ENCODE data around the gene MYO1F. TPM values are rescaled to one million over a fixed set of nuclear protein-coding genes. Genes with fewer than 3 reads are reported as not detected.
"Not testable (repeated sequence)": the region's sequence is repeated elsewhere in the genome, so short reads cannot be mapped to it uniquely, and the experiment has no call there.

Gene MYO1F
- total RNA-seq, 3 donors from 2014 or later = 4.6 to 8.0 (median 6.6) TPM

DNA sequence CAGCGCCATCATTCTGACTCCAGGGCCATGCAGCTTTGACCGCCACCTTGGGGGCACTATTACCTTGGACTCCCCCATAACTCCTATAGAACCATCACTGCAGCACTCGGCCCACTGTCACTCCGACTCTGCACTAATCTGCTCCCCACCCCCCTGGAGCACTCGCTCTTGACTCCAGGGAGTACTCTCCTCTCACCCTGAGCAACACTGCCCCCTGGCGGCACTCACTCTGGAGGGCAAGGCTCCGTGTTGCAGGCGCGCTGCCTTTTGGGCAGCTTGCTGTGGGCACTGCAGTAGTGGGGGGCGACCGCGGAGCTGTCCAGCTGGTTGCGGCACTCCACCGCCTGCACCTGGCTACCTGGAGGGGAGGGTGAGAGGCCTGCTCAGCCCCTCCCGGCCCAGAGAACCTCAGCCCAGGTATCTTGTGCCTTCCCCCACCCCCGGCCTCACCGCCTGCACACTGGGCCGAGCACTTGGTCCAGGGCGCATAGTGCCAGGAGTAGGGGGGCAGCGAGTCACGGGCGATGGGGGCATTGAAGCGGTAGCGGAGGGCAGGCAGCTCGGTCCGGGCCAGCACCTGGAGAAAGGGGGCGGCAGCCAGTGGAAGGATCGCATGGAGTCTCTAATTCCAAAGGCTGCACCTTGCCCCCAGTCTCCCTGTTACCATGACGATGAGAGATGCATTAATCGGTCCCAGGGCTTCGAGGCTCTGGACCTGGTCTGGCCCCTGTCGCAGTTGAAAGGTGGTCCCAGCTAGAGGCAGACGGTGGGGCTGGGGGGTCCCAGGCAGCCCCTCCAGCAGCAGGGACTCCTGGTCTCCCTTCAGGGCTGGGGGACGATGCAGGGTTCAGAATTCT is 8.9 kb upstream of the MYO1F start:
- DNase-seq = peak; percentile 49
- no peak overlapping the region for H3K4me3 Mint-ChIP-seq
- no peaks in the 10 kb centered on the region for H3K4me1 Mint-ChIP-seq (ENCODE audit: low read depth)
- no peaks in the 10 kb centered on the region for H3K27me3 Mint-ChIP-seq (ENCODE audit: low read depth)
- H3K9me3 Mint-ChIP-seq = no peaks in the 10 kb centered on the region
- peak; percentile 50 to 58 for ATAC-seq
- no peaks in the 10 kb centered on the region for H3K36me3 Mint-ChIP-seq (ENCODE audit: insufficient read depth)

DNA sequence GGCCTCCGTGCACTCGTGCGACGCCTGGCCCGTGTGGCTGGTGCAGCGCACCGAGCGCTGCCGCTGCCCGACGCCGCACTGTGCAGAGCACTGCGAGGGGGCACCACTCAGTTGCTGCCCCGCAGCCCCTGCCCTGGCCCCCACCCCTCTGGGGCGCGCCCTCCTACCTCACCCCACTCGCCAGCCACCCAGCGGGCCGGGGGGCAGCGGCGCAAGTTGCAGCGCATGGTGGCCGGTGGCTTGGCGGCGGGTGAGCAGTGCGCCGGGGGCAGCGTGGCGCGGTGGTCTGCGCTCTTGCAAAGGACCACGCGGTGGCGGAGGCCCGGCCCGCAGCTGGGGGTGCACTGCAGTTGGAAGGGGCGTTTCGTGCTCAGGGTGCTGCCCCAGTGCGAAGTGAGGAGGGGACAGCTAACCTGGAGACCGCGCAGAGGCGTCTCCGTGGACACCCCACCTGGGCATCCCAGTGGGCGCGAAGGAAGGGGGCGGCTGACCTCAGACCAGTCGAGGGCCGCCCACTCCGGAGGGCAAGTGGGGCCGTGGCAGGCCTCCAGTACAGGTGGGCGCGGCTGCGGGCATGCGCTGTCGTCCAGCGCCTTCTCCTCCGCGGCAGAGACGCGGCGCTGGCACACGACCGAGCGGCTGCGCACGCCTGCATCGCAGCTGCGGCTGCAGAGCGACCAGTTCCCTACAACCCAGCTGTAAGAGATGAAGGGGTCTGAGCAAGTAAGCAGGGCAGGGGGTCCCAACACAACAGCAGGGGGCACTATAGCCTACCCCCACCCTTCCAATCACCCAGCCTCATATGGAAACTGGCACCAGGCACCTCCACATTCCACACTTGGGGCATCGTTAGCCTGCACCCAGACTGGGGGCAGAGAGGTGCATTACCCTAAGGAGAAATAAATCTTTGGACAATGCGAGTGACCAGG is 8.0 kb upstream of the MYO1F start:
- ATAC-seq = no peak
- no peaks in the 10 kb centered on the region for H3K27me3 Mint-ChIP-seq (ENCODE audit: low read depth)
- no peaks in the 10 kb centered on the region for H3K9me3 Mint-ChIP-seq
- no peaks in the 10 kb centered on the region for H3K4me1 Mint-ChIP-seq (ENCODE audit: low read depth)
- no peak for DNase-seq
- no peak overlapping the region for H3K4me3 Mint-ChIP-seq
- H3K36me3 Mint-ChIP-seq (ENCODE audit: insufficient read depth) = no peaks in the 10 kb centered on the region

DNA sequence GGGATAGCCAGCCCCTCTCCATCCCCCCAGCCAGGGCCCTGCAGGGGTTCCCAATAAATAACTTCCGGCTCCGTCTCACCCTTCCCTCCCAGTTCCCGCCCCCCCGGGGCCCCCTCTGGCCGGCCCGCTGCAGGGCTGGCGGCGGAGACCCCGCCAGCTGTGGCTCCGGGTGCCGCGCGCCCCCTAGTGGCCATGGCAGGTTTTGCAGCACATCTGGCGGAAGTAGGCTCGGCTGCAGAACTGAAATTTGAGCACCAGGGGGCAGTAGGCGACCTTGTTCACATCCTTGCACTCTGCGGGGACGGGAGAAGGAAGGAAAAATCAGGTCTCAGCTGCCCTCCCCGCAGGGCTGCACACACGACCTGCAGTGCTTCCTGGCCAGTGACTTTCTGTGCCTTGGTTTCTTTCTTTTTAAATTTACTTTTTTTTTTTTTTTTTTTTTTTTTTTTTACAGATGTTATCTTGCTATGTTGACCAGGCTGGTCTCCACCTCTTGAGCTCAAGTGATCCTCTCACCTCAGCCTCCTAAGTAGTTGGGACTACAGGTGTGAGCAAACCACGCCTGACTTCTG is 3.6 kb upstream of the MYO1F start:
- ATAC-seq = peak; percentile 50 to 53

DNA sequence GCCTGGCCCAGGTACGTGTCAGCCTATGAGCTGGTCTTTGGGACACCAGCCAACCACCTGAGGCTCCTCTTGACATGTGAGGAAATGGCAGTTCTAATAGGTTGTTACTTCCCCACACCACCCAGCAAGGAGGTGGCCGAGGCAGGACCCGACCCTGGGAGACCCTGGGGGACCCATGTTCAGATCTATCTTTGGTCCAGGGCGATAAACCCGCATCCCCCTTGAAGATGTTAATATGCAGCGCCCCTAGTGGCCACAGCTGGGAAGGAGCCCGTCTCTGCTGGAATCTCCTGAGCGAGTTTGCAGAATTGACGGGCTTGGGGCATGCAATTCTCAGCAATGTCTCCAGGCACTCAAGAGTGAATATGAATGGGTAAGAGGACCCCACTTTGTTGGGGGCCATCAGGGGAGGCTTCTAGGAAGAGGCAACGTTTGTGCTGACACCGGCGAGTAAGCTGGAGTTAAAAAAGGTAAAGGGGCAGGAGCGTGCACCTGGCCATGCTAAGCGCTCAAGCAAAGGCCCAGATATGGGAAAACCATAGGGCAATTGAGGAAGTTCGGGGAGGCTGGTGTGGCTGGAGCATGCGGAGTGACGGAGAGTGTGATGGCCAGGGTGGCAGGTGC is 1.5 kb upstream of the MYO1F start:
- peaks cover 4% of the 10 kb centered on the region for H3K36me3 Mint-ChIP-seq (ENCODE audit: insufficient read depth)
- H3K27me3 Mint-ChIP-seq (ENCODE audit: low read depth) = no peaks in the 10 kb centered on the region
- H3K9me3 Mint-ChIP-seq = peaks cover 3% of the 10 kb centered on the region
- peaks cover 57% of the 10 kb centered on the region for H3K4me1 Mint-ChIP-seq (ENCODE audit: low read depth)
- H3K4me3 Mint-ChIP-seq = peak overlapping the region; percentile 42
- DNase-seq (peak; percentile 83), ATAC-seq (peak; percentile 52 to 63)

More for the DNA sequence above, 3.6 kb upstream of the MYO1F start:
- peaks cover 38% of the 10 kb centered on the region for H3K4me1 Mint-ChIP-seq (ENCODE audit: low read depth)
- no peaks in the 10 kb centered on the region for H3K9me3 Mint-ChIP-seq
- DNase-seq = peak; percentile 84
- H3K27me3 Mint-ChIP-seq (ENCODE audit: low read depth) = no peaks in the 10 kb centered on the region
- H3K36me3 Mint-ChIP-seq (ENCODE audit: insufficient read depth) = no peaks in the 10 kb centered on the region
- no peak overlapping the region for H3K4me3 Mint-ChIP-seq

DNA sequence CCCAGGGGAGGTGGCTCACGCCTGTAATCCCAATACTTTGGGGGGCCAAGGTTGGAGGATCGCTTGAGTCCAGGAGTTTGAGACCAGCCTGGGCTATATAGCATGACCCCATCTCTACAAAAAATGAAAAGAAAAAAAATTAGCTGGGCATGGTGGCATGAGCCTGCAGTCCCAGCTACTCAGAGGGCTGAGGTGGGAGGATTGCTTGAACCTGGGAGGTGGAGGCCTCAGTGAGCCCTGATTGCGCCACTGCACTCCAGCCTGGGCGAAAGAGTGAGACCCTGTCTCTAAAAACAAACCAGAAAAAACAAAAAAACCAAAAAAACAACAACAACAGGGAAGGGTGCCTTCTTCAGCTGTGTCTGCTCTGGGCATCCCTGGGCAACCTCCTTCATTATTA is 499 bp upstream of the MYO1F start:
- peak overlapping the region; percentile 85 for H3K4me3 Mint-ChIP-seq
- H3K36me3 Mint-ChIP-seq (ENCODE audit: insufficient read depth) = peaks cover 4% of the 10 kb centered on the region
- peaks cover 66% of the 10 kb centered on the region for H3K4me1 Mint-ChIP-seq (ENCODE audit: low read depth)
- peaks cover 4% of the 10 kb centered on the region for H3K9me3 Mint-ChIP-seq
- no peak for ATAC-seq
- DNase-seq = no peak
- no peaks in the 10 kb centered on the region for H3K27me3 Mint-ChIP-seq (ENCODE audit: low read depth)

DNA sequence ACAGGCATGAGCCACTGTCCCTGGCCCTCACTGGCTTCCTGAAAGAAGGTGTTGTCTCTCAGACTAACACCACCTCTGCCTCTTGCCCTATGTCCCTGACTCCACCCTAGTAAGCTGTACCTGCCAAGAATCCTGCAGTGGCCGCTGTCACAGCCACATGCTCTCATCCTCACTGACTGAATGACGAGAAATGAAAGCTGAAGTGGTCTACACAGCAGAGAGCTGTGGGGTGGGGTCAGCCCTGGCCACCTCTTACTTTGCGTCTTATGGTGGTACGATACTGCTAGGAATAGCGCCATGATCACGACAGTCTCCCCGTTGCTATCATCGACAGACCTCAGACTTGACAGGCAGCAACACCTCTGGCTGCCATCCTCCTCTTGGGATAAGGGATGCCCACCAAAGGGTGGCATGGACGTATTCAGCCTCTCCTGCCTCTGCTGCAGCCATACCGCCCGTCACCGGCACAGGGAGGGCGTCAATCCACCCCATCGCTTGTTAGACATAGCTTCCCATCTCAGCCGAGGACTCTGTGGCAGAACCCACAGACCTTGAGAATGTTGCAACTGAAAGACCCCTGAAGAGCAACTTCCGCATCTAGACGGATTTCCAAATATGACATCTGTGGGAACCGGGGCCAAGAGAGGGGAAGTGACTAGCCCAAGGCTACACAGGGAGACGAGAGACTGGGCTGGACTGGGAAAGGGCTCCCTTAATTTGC is 809 bp downstream of the MYO1F start:
- Mint-ChIP-seq H3K4me1 (ENCODE audit: low read depth) (peaks cover 79% of the 10 kb centered on the region), H3K27me3 (ENCODE audit: low read depth) (no peaks in the 10 kb centered on the region), H3K4me3 (peak overlapping the region; percentile 85), H3K36me3 (ENCODE audit: insufficient read depth) (peaks cover 4% of the 10 kb centered on the region), H3K9me3 (peaks cover 4% of the 10 kb centered on the region)
- DNase-seq = no peak
- ATAC-seq = peak; percentile 18 to 25

DNA sequence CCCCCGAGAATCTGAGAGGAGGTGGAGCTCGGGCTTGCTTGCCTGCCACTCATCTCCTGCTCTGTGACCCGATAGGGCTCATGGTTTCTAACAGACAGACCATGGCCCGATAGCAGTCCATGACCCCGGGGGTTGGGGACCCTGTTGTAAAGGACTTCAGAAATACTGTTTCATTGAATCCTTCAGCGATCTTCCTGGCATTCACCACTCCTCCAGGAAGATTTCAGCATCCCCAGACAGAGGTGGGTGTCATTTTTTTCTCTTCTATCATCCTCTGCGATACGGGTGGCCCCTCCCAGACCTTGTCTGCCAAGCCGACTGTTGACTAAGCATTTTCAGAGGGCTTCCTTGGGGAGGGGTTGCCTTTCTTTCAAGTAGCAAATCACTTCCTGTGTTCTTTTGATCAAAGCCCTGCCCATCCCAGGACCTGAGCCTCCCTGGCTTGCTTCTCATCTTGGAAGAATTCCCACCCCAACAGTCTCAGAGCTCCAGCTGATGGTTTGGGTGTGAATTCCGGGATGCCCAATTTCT is 1.7 kb downstream of the MYO1F start:
- peaks cover 4% of the 10 kb centered on the region for H3K9me3 Mint-ChIP-seq
- ATAC-seq (peak; percentile 37 to 38), DNase-seq (peak; percentile 47)
- peak overlapping the region; percentile 85 for H3K4me3 Mint-ChIP-seq
- H3K27me3 Mint-ChIP-seq (ENCODE audit: low read depth) = no peaks in the 10 kb centered on the region
- H3K36me3 Mint-ChIP-seq (ENCODE audit: insufficient read depth) = peaks cover 4% of the 10 kb centered on the region
- H3K4me1 Mint-ChIP-seq (ENCODE audit: low read depth) = peaks cover 88% of the 10 kb centered on the region

DNA sequence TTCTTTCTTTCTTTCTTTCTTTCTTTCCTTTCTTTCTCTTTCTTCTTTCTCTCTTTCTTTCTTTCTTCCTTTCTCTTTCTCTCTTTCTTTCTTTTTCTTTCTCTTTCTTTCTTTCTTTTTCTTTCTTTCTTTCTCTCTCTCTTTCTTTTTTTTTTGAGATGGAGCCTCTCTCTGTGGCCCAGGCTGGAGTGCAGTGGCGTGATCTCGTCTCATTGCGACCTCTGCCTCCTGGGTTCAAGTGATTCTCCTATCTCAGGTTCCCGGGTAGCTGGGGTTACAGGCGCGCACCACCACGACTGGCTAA is 2.7 kb downstream of the MYO1F start:
- not testable (repeated sequence) for DNase-seq; H3K9me3 Mint-ChIP-seq; H3K36me3 Mint-ChIP-seq (ENCODE audit: insufficient read depth); H3K27me3 Mint-ChIP-seq (ENCODE audit: low read depth); ATAC-seq
- peak overlapping the region; percentile 85 for H3K4me3 Mint-ChIP-seq
- H3K4me1 Mint-ChIP-seq (ENCODE audit: low read depth) = peaks cover 94% of the 10 kb centered on the region

DNA sequence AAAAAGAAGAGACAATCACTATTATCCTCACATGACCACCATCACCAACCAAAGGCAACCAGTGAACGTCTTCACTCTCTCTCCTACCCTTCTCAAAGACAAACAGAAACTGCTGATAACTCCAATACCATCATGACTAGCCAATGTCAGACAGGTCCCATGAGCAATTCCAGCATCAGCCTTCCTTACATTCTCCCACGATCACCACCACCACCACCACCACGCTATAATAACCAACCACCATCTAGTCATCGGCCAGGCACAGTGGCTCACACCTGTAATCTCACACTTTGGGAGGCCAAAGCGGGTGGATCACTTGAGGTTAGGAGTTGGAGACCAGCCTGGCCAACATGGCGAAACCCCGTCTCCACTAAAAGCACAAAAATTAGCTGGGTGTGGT is 3.9 kb downstream of the MYO1F start:
- peaks cover 4% of the 10 kb centered on the region for H3K9me3 Mint-ChIP-seq
- H3K4me1 Mint-ChIP-seq (ENCODE audit: low read depth) = peaks cover 97% of the 10 kb centered on the region
- DNase-seq = no peak
- H3K4me3 Mint-ChIP-seq = peak overlapping the region; percentile 77
- peak in 1 of 2 donors; percentile 18 for ATAC-seq
- H3K36me3 Mint-ChIP-seq (ENCODE audit: insufficient read depth) = peaks cover 4% of the 10 kb centered on the region
- no peaks in the 10 kb centered on the region for H3K27me3 Mint-ChIP-seq (ENCODE audit: low read depth)

DNA sequence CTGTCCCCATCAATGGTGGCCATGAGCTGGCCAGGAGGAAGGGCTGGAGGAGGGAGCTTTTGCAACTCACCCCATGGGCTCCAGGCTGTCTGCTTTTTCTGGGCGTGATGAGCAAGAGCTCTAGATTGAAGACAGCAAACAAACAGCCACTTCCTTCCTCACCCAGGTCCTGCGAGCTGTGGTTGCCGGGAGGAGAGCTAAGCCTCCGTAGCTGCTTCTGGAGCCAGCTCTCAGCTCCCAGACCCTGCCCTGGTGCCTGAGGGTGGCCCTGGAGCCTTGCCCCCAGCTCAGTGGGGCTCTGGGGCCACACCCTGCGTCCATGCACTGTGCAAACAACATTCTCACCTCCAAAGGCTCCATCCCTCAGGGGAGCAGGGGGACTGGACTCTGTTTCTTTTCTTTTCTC is 6.2 kb downstream of the MYO1F start:
- Mint-ChIP-seq H3K27me3 (ENCODE audit: low read depth) (no peaks in the 10 kb centered on the region), H3K4me1 (ENCODE audit: low read depth) (peaks cover 82% of the 10 kb centered on the region), H3K36me3 (ENCODE audit: insufficient read depth) (peaks cover 4% of the 10 kb centered on the region), H3K9me3 (peaks cover 4% of the 10 kb centered on the region), H3K4me3 (peak overlapping the region; percentile 68)
- DNase-seq = peak; percentile 42
- ATAC-seq = peak; percentile 41 to 53

DNA sequence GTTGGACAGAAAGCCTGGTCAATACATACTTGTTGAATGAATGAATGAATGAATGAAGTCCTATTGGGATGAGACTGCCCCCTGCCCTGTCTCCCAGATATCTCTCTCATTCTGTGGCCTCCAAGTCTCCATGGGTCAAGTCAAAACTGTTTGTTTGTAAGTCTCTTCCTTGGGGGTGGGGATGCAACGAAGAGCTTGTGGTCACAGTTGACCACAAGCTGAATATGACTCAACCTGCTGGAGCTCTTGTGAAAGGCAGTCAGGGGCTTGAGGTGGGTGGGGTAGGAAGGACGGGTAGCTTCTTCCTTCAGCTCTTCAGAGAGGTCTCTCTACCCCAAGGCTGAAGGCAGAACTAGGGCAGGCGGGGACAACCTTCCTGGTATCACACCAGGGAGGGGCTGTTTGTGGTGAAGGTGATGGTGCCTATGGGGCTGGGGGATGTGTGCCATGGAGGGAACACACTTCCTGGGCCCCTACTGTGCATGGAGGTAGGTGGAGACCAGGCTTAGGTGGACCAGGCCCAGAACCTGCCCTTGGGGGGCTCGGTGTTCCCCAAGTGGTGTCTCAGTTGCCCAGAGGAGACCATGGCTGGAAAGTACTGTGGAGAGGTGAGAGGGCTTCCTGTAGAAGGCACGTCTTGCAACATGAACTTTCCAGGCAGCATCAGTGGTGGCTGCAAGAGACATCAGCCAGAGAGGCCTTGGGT is 8.0 kb downstream of the MYO1F start:
- Mint-ChIP-seq H3K9me3 (peaks cover 4% of the 10 kb centered on the region), H3K27me3 (ENCODE audit: low read depth) (no peaks in the 10 kb centered on the region), H3K4me1 (ENCODE audit: low read depth) (peaks cover 77% of the 10 kb centered on the region), H3K36me3 (ENCODE audit: insufficient read depth) (peaks cover 4% of the 10 kb centered on the region), H3K4me3 (peak overlapping the region; percentile 65)
- ATAC-seq = peak; percentile 83 to 84
- peak; percentile 48 for DNase-seq

DNA sequence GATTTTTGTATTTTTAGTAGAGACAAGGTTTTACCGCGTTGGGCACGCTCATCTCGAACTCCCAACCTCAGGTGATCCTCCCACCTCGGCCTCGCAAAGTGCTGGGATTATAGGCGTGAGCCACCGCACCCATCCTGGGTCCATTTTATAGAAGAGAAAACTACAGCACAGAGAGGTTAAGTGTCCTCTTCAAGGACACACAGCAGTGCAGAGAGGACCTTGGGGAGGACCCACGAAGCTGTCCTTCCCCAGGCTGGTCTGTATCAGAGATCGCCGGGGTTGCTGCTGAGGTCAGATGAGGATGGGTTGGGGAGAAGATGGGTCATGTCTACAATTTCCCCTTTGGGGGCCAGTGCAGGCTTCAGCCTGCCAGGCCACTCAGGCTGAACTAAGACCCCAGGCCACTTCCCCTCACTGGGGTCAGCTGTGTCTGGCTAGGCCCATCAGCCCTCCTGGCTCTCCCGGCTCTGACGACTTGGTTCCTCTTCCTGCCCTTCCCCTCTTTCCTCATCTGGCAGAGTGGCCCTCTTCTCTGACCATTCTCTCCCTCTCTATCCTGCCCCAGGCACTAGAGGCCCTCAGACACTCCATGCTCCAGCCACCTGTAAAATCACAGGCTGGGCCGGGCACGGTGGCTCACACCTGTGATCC is 9.6 kb downstream of the MYO1F start:
- no peaks in the 10 kb centered on the region for H3K27me3 Mint-ChIP-seq (ENCODE audit: low read depth)
- peaks cover 72% of the 10 kb centered on the region for H3K4me1 Mint-ChIP-seq (ENCODE audit: low read depth)
- H3K4me3 Mint-ChIP-seq = no peak overlapping the region
- ATAC-seq = no peak
- no peaks in the 10 kb centered on the region for H3K36me3 Mint-ChIP-seq (ENCODE audit: insufficient read depth)
- no peaks in the 10 kb centered on the region for H3K9me3 Mint-ChIP-seq
- no peak for DNase-seq

Measured in activated T-cell treated with anti-CD3 and anti-CD28 coated beads, Interleukin-2, amount 50 U/mL, for 4 hours (primary cell).